AG09319 (cell line): ENCODE data around the gene BAIAP3.
"Not testable (repeated sequence)": the region's sequence is repeated elsewhere in the genome, so short reads cannot be mapped to it uniquely, and the experiment has no call there.

Experiments
- DNase-seq: peaks from one replicate; pipeline ENCODE4 v3.0.0-alpha.2; 2010; ENCODE audit warnings: low read depth; ENCODE audit errors: extremely low read depth
- TF ChIP-seq, protein P1 (sequence below): IDR thresholded peaks from 2 replicates; pipeline ENCODE4 v1.5.1; 2011; ENCODE audit warnings: low read depth, mild to moderate bottlenecking, inconsistent platforms, low read length, moderate library complexity

The BAIAP3 gene

DNA sequence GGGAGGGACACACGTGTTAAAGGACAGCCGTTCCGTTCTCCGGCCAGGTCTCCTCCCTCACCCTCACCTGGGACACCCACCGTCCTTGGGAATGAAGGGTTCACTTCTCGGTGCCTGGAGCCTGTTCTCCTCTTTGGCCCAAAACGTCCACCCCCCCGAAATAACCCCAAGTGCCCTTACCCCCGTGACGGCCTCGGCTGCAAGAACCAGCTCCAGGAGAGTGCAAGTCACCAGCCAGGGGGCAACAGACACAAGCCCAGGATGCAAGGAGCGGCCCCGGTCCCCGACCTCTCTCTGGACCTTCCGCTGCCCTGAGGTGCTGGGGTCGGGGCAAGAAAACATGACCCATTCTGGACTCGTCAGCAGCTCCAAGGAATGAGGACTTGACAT, 44.0 kb upstream of the BAIAP3 start:
- TF ChIP-seq, protein P1, sequence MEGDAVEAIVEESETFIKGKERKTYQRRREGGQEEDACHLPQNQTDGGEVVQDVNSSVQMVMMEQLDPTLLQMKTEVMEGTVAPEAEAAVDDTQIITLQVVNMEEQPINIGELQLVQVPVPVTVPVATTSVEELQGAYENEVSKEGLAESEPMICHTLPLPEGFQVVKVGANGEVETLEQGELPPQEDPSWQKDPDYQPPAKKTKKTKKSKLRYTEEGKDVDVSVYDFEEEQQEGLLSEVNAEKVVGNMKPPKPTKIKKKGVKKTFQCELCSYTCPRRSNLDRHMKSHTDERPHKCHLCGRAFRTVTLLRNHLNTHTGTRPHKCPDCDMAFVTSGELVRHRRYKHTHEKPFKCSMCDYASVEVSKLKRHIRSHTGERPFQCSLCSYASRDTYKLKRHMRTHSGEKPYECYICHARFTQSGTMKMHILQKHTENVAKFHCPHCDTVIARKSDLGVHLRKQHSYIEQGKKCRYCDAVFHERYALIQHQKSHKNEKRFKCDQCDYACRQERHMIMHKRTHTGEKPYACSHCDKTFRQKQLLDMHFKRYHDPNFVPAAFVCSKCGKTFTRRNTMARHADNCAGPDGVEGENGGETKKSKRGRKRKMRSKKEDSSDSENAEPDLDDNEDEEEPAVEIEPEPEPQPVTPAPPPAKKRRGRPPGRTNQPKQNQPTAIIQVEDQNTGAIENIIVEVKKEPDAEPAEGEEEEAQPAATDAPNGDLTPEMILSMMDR: no peak
- no peak for DNase-seq

DNA sequence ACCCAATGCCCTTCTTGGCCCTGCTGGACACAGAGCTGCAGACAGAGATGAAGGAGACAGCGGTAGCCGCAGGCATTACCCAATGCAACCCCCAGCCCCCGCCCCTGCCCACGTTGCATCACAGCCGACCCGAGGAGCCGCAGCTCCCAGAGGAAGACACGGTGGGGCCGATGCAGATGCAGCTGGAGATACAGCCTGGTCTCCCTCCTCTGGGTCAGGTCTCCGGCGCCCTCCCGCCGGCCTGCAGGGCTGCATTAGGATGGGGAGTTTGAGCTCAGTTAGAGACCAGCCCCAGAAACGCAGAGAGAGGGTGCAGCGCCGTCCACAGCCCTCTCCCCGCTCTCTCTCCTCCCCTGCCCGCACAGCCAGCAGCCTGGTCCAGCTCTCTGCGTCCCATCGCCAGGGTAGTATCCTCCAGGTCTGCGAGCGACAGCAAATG, 43.4 kb upstream of the BAIAP3 start:
- TF ChIP-seq, protein P1: no peak

DNA sequence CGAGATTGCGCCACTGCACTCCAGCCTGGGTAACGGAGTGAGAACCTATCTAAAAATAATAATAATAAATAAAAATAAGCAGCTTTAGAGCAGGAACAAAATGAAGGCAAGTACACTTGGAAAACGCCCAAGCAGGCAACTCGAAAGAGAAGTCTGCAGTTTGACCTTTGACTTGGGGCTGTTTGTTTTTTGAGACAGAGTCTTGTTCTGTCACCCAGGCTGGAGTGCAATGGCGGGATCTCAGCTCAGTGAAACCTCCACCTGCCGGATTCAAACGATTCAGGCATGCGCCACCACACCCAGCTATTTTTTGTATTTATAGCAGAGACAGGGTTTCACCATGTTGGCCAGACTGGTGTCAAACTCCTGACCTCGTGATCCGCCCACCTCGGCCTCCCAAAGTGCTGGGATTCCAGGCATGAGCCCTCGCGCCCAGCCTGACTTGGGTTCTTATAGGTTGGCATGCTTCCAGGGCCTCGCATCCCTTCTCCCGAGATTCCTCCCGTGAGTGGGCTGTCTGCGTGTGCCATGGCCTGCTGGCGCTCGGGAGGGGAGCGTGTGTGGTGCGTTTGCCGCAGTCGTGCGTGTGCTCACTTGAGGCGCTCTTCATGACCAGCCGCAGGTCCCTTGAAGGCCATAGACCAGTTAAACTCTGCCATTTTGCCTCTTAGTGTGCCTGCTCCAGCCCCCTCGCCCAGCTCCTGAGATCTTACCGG, 42.4 kb upstream of the BAIAP3 start:
- TF ChIP-seq, protein P1: no peak
- DNase-seq: no peak

More for the DNA sequence above, 43.4 kb upstream of the BAIAP3 start:
- no peak for DNase-seq

DNA sequence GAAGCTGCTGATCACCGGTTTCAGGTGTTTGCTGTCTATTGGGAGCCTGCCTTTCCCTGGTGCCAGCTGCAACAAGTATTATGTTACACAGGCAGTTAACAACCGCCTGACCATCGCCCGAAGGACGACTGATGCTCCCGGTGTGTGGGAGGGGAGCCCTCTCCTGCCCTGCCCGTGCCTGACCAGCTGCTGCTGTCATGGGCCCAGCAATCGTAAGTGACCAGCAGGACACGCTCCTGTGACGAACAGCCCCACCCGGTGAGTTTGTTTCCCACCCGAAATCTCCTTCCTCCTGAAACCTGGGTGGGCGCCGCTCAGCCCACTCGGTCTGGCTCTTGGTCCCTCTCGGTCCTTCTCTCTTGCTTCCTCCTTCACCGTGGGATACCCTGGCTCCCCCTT, 41.9 kb upstream of the BAIAP3 start:
- TF ChIP-seq, protein P1: no peak
- DNase-seq: no peak

DNA sequence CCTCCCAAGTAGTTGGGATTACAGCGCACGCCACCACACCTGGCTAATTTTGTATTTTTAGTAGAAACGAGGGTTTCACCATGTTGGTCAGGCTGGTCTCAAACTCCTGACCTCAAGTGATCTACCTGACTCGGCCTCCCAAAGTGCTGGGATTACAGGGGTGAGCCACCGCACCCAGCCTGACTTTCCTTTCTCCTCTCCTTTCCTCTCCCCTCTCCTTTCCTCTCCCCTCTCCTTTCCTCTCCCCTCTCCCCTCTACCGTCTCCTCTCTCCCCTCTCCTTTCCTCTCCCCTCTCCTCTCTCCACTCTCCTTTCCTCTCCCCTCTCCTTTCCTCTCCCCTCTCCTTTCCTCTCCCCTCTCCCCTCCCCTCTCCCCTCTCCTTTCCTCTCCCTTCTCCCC, 41.2 kb upstream of the BAIAP3 start:
- DNase-seq: not testable (repeated sequence)

DNA sequence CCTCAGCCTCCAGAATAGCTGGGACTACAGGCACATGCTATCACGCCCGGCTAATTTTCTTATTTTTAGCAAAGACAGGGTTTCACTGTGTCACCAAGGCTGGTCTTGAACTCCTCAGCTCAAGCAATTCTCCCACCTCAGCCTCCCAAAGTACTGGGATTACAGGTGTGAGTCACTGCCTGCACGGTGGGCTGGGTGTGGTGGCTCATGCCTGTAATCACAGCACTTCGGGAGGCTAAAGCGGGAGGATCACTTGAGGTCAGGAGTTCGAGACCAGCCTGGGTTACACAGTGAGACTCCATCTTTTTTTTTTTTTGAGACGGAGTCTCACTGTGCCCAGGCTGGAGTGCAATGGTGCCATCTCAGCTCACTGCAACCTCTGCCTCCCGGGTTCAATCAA, 40.6 kb upstream of the BAIAP3 start:
- not testable (repeated sequence) for DNase-seq

DNA sequence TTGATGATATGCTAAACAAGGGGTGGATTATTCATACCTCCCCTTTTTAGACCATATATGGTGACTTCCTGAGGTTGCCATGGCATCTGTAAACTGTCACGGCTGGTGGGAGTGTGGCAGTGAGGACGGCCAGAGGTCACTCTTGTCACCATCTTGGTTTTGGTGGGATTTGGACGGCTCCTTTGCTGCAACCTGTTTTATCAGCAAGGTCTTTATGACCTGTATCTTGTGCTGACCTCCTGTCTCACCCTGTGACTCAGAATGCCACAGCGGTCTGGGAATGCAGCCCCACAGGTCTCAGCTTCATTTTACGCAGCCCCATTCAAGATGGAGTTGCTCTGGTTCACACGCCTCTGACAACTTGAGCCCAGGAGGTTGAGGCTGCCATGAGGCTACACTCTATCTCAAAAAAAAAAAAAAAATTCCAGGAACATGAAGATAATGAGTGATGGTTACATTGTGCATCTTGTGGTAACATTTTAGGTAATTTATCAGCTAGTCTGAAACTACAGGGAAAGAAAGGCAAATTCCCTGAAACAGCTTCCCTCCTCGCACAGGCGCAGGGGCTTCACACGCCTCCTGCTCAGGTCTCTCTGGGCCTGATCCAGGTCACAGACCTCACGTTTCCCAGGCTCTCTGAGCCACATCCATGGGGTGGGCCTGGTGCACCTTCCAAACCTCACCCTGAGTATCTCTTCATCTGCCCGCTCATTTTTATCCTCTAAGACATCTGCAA, 39.4 kb upstream of the BAIAP3 start:
- TF ChIP-seq, protein P1: no peak
- no peak for DNase-seq

DNA sequence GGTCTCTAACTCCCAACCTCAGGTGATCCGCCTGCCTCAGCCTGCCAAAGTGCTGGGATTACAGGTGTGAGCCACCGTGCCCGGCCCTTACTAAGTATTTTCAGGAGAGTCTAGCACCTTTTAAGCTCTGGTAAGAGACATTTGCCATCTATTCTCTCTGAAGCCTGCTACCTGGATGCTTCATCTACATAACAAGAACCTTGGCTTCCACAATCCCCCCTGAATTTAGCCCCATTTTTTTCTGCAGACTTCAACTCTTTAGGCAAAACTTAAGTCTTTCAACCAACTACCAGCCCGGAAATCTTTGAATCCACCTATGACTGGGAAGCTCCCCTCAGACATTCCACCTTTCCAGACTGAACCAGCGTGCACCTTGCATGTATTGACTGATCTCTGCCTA, 38.0 kb upstream of the BAIAP3 start:
- TF ChIP-seq, protein P1: no peak
- no peak for DNase-seq

DNA sequence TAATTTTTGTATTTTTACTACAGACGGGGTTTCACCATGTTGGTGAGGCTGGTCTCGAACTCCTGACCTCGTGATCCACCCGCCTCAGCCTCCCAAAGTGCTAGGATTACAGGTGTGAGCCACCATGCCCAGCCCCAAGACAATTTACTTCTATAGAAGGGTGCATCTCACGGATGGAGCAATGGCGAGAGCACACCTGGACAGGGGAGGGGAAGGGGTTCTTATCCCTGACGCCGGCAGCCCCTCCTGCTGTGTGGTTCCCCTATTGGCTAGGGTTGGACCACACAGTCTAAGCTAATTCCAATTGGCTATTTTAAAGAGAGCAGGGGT, 36.8 kb upstream of the BAIAP3 start:
- DNase-seq: not testable (repeated sequence)
